ENCODE measurements around the gene TCEAL7.
A peak's percentile ranks its signal among the peaks of the same experiment; 100 is the strongest.

- TF ChIP-seq CHD2 (IDR thresholded peaks at IDR 0.05; ENCODE audit: low read length, partially characterized antibody) (no peak), POLR2A (IDR thresholded peaks at IDR 0.05; ENCODE audit: low read length) (no peak), CTCF (IDR thresholded peaks at IDR 0.05) (no peak), REST (IDR thresholded peaks at IDR 0.05) (no peak), MAFK (IDR thresholded peaks at IDR 0.05; ENCODE audit: partially characterized antibody) (no peak), EP300 (IDR thresholded peaks at IDR 0.05) (no peak), ELK1 (IDR thresholded peaks at IDR 0.05; ENCODE audit: low read depth, low read length) (no peak), RAD21 (conservative IDR thresholded peaks at IDR 0.05 in 1 of 2, IDR thresholded peaks at IDR 0.05 in 1 of 2) (no peak), RARB (CRISPR knock-in tag; IDR thresholded peaks at IDR 0.05) (no peak), KDM1A (IDR thresholded peaks at IDR 0.05; ENCODE audit: low read depth) (no peak), MAX (IDR thresholded peaks at IDR 0.05) (0 out of 2 replicates have a peak, but pooled peaks have one; percentile 18), PBX3 (IDR thresholded peaks at IDR 0.05) (no peak)
- TF ChIP-seq, protein P1, sequence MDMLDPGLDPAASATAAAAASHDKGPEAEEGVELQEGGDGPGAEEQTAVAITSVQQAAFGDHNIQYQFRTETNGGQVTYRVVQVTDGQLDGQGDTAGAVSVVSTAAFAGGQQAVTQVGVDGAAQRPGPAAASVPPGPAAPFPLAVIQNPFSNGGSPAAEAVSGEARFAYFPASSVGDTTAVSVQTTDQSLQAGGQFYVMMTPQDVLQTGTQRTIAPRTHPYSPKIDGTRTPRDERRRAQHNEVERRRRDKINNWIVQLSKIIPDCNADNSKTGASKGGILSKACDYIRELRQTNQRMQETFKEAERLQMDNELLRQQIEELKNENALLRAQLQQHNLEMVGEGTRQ (IDR thresholded peaks at IDR 0.05): peak; percentile 88
These were observed 19.3 kb upstream of the TCEAL7 start, which contains the start of gene BEX2 for GRCh38 chrX:103310555-103311398.

Data from A549 (cell line).